SK-N-SH treated with all-trans-retinoic acid at 6 μM for 48 hours (cell line): ENCODE data around the gene CETN1.

Experiments used
- ATAC-seq: fragments of 200-7000 bp; cut with Tn5 transposase; 3 replicates; pipeline ENCODE4 v1.9.1; 2020; ENCODE audit warnings: mild to moderate bottlenecking, moderate library complexity
- ARNTL ChIP-seq: fragments of 450-650 bp; formaldehyde crosslinking; IDR thresholded peaks from 2 replicates; pipeline ENCODE4 v1.5.0; 2020; ENCODE audit warnings: low read depth, mild to moderate bottlenecking, moderate library complexity, borderline replicate concordance
- BACH2 ChIP-seq: fragments of 250-450 bp; sonication (Bioruptor Pico); IDR thresholded peaks from 2 replicates; pipeline ENCODE4 v1.9.0; 2021; ENCODE audit warnings: mild to moderate bottlenecking, borderline replicate concordance
- CREB5 ChIP-seq: fragments of 250-450 bp; sonication (Bioruptor Pico); IDR thresholded peaks from 2 replicates; pipeline ENCODE4 v1.5.1; 2020; ENCODE audit warnings: low read depth, mild to moderate bottlenecking, moderate library complexity
- CSDC2 ChIP-seq: fragments of 250-450 bp; sonication (Bioruptor Pico); IDR thresholded peaks from 2 replicates; pipeline ENCODE4 v1.5.0; 2020; ENCODE audit warnings: mild to moderate bottlenecking, moderate library complexity
- CSRNP3 ChIP-seq: fragments of 250-450 bp; sonication (Bioruptor Pico); IDR thresholded peaks from 2 replicates; pipeline ENCODE4 v1.5.1; 2021; ENCODE audit warnings: mild to moderate bottlenecking, moderate library complexity
- ESRRG ChIP-seq: fragments of 250-450 bp; sonication (Bioruptor Pico); IDR thresholded peaks from 2 replicates; pipeline ENCODE4 v1.6.1; 2021; ENCODE audit warnings: mild to moderate bottlenecking
- GLIS3 ChIP-seq: fragments of 250-450 bp; sonication (Bioruptor Pico); IDR thresholded peaks from 2 replicates; pipeline ENCODE4 v1.5.0; 2020; ENCODE audit warnings: mild to moderate bottlenecking, moderate library complexity
- ISL1 ChIP-seq: fragments of 250-450 bp; sonication (Bioruptor Pico); IDR thresholded peaks from 2 replicates; pipeline ENCODE4 v2.1.2; 2022; ENCODE audit warnings: mild to moderate bottlenecking, moderate library complexity
- OSR1 ChIP-seq: fragments of 250-450 bp; sonication (Bioruptor Pico); IDR thresholded peaks from 2 replicates; pipeline ENCODE4 v1.8.0; 2022; ENCODE audit warnings: moderate library complexity, mild to moderate bottlenecking, inconsistent platforms
- POU6F1 ChIP-seq: fragments of 250-450 bp; sonication (Bioruptor Pico); IDR thresholded peaks from 2 replicates; pipeline ENCODE4 v1.8.0; 2021; ENCODE audit warnings: low read depth, mild to moderate bottlenecking, moderate library complexity, borderline replicate concordance
- PPARA ChIP-seq: fragments of 250-450 bp; sonication (Bioruptor Pico); IDR thresholded peaks from 2 replicates; pipeline ENCODE4 v1.5.0; 2020; ENCODE audit warnings: mild to moderate bottlenecking, borderline replicate concordance
- RARB ChIP-seq: fragments of 250-450 bp; sonication (Bioruptor Pico); IDR thresholded peaks from 2 replicates; pipeline ENCODE4 v1.8.0; 2021; ENCODE audit warnings: mild to moderate bottlenecking, moderate library complexity
- SNAI2 ChIP-seq: fragments of 250-450 bp; sonication (Bioruptor Pico); IDR thresholded peaks from 2 replicates; pipeline ENCODE4 v1.5.0; 2020; ENCODE audit warnings: mild to moderate bottlenecking, moderate library complexity
- TCF4 ChIP-seq: fragments of 250-450 bp; sonication (Bioruptor Pico); IDR thresholded peaks from 2 replicates; pipeline ENCODE4 v1.8.0; 2021; ENCODE audit warnings: mild to moderate bottlenecking, moderate library complexity, borderline replicate concordance
- TOX ChIP-seq: fragments of 250-450 bp; sonication (Bioruptor Pico); IDR thresholded peaks from 2 replicates; pipeline ENCODE4 v1.8.0; 2021; ENCODE audit warnings: mild to moderate bottlenecking, moderate library complexity, borderline replicate concordance
- TSHZ2 ChIP-seq: fragments of 250-450 bp; sonication (Bioruptor Pico); IDR thresholded peaks from 2 replicates; pipeline ENCODE4 v1.5.0; 2020; ENCODE audit warnings: mild to moderate bottlenecking, moderate library complexity
- ZC3H10 ChIP-seq: fragments of 250-450 bp; sonication (Bioruptor Pico); IDR thresholded peaks from 2 replicates; pipeline ENCODE4 v1.5.1; 2021; ENCODE audit warnings: mild to moderate bottlenecking, moderate library complexity
- ZFP3 ChIP-seq: fragments of 250-450 bp; sonication (Bioruptor Pico); IDR thresholded peaks from 2 replicates; pipeline ENCODE4 v1.5.0; 2020; ENCODE audit warnings: mild to moderate bottlenecking, moderate library complexity
- ZFP30 ChIP-seq: fragments of 450-650 bp; formaldehyde crosslinking; IDR thresholded peaks from 2 replicates; pipeline ENCODE4 v1.5.0; 2022; ENCODE audit warnings: mild to moderate bottlenecking, moderate library complexity
- ZNF565 ChIP-seq: fragments of 450-650 bp; formaldehyde crosslinking; conservative IDR thresholded peaks from 2 replicates; pipeline ENCODE4 v1.5.0; 2020; ENCODE audit warnings: low read depth, mild to moderate bottlenecking, moderate library complexity
- ZNF70 ChIP-seq: fragments of 450-650 bp; formaldehyde crosslinking; IDR thresholded peaks from 2 replicates; pipeline ENCODE4 v1.5.0; 2020; ENCODE audit warnings: mild to moderate bottlenecking, moderate library complexity

Gene CETN1

GRCh38 chr18:543447-544078, 36.6 kb upstream of the CETN1 start:
- TF ChIP-seq ESRRG (CRISPR knock-in tag) = no peak
- TF ChIP-seq GLIS3 = no peak
- no peak for TF ChIP-seq ISL1 (CRISPR knock-in tag)
- no peak for TF ChIP-seq ZNF70
- TF ChIP-seq ZNF565 = no peak
- no peak for TF ChIP-seq CREB5 (CRISPR knock-in tag)
- TF ChIP-seq OSR1 (CRISPR knock-in tag) = no peak
- no peak for TF ChIP-seq CSRNP3
- no peak for TF ChIP-seq ZFP30 (CRISPR knock-in tag)
- no peak for TF ChIP-seq POU6F1 (CRISPR knock-in tag)
- no peak for TF ChIP-seq BACH2 (CRISPR knock-in tag)
- no peak for TF ChIP-seq CSDC2 (CRISPR knock-in tag)
- no peak for TF ChIP-seq SNAI2 (CRISPR knock-in tag)
- TF ChIP-seq ZFP3 = no peak
- TF ChIP-seq TOX (CRISPR knock-in tag) = no peak
- no peak for TF ChIP-seq TCF4 (CRISPR knock-in tag)
- ATAC-seq = no peak

- TF ChIP-seq PPARA (CRISPR knock-in tag) (no peak), ZC3H10 (CRISPR knock-in tag) (no peak), TCF4 (CRISPR knock-in tag) (no peak), TOX (CRISPR knock-in tag) (no peak), POU6F1 (CRISPR knock-in tag) (no peak)
Observed at GRCh38 chr18:549967-550366, 30.2 kb upstream of the CETN1 start.

GRCh38 chr18:551404-552061, 28.6 kb upstream of the CETN1 start:
- TF ChIP-seq ISL1 (CRISPR knock-in tag) (no peak), PPARA (CRISPR knock-in tag) (no peak), POU6F1 (CRISPR knock-in tag) (no peak), ARNTL (no peak), TSHZ2 (no peak), CSDC2 (CRISPR knock-in tag) (no peak), ZC3H10 (CRISPR knock-in tag) (no peak), RARB (CRISPR knock-in tag) (no peak), ZFP3 (no peak), GLIS3 (no peak), OSR1 (CRISPR knock-in tag) (no peak), TCF4 (CRISPR knock-in tag) (no peak), SNAI2 (CRISPR knock-in tag) (no peak), ZNF565 (no peak), ESRRG (CRISPR knock-in tag) (no peak)
- ATAC-seq = no peak

More at GRCh38 chr18:549967-550366, 30.2 kb upstream of the CETN1 start:
- no peak for ATAC-seq
